Body of pancreas (tissue), 4 donors: ENCODE measurements around the gene CATSPER4. TPM values are rescaled to one million over a fixed set of nuclear protein-coding genes. Genes with fewer than 3 reads are reported as not detected.

Experiments
- ATAC-seq: fragments of 150-250 bp; one replicate; pipeline ENCODE4 v1.9.1; 2016
- DNase-seq, 4 donors: peaks; one replicate each; pipeline ENCODE4 v3.0.0-alpha.2; 2019
- H3K27ac ChIP-seq, 4 donors: fragments of 200-600 bp; sonication (generic); 1 replicate in 3 of 4; 2 replicates in 1 of 4; pipeline versions ENCODE4 v1.5.1 to v1.6.1; 2016 to 2019; ENCODE audit warnings: mild to moderate bottlenecking in 1 of 4, mixed read lengths in 1 of 4, moderate library complexity in 1 of 4
- H3K27me3 ChIP-seq, 2 donors: fragments of 200-600 bp; sonication (generic); one replicate each; pipeline ENCODE4 v1.6.0; 2016; ENCODE audit warnings: mild to moderate bottlenecking in 1 of 2
- H3K36me3 ChIP-seq, 2 donors: fragments of 200-600 bp; sonication (generic); replicated peaks in 1 of 2; 2 replicates each; pipeline ENCODE4 v1.5.1; 2016; ENCODE audit warnings: low read depth in 2 of 2; ENCODE audit not compliant: insufficient read depth in 1 of 2
- H3K4me1 ChIP-seq: fragments of 200-600 bp; sonication (generic); one replicate; pipeline ENCODE4 v1.6.0; 2016
- H3K4me3 ChIP-seq, 2 donors: fragments of 200-600 bp; sonication (generic); 1 replicate in 1 of 2; 2 replicates in 1 of 2; pipeline ENCODE4 v1.5.1; 2016 to 2019
- H3K9me3 ChIP-seq, 3 donors: fragments of 200-600 bp; sonication (generic); 1 replicate in 2 of 3; 2 replicates in 1 of 3; pipeline ENCODE4 v1.5.1; 2016
- CTCF ChIP-seq, 7 experiments: fragments of 450-650 bp in 4 of 7; fragments of 200-600 bp in 3 of 7; sonication (generic) in 3 of 7; IDR thresholded peaks; one replicate each; pipeline ENCODE4 v1.5.1; 2016 to 2019; ENCODE audit warnings: antibody characterized with exemption in 7 of 7
- POLR2A ChIP-seq, 3 donors: fragments of 450-650 bp; IDR thresholded peaks; one replicate each; pipeline ENCODE4 v1.6.1; 2016; ENCODE audit warnings: antibody characterized with exemption in 3 of 3, mild to moderate bottlenecking in 2 of 3
- WGBS, 2 donors: methylation state at CpG; one replicate each; pipeline ENCODE4 v1.1.5; 2017; 5-methylcytosine and 5-hydroxymethylcytosine counted together
- intact Hi-C: fragments of 100-400 bp; cut with DNase I; formaldehyde crosslinking; loops from one replicate; pipeline ENCODE4 v1.15.1; 2023
- total RNA-seq, 2 donors: library from RNA; depleted of rRNA; stranded (reverse); fragments of >200 nt; gene quantifications; one replicate each; pipeline ENCODE4 v1.1.0, GENCODE V29; 2016

CATSPER4 gene
- total RNA-seq, 2 donors from 2014 or later, result not detected

- Histone ChIP-seq H3K27me3 (no peaks in the 10 kb centered on the region), H3K36me3 (peaks cover 0 to 23% of the 10 kb centered on the region in 2 donors), H3K27ac (no peak overlapping the region), H3K9me3 (no peaks in the 10 kb centered on the region), H3K4me3 (no peak overlapping the region), H3K4me1 (no peaks in the 10 kb centered on the region)
- 88 to 91% methylated on average over 7 of the region's 7 CpGs for WGBS, 2 donors
- TF ChIP-seq CTCF (IDR thresholded peaks at IDR 0.05), result no peak
- TF ChIP-seq POLR2A (IDR thresholded peaks at IDR 0.05), result no peak
- no peak for DNase-seq
- intact Hi-C loops, result no loop called here
- ATAC-seq, result no peak
These were observed 6.3 kb upstream of the CATSPER4 start for GRCh38 chr1:26184086-26184485.

GRCh38 chr1:26184883-26185282, 5.5 kb upstream of the CATSPER4 start:
- DNase-seq, result no peak
- no peaks in the 10 kb centered on the region for H3K9me3 ChIP-seq
- H3K27me3 ChIP-seq, result no peaks in the 10 kb centered on the region
- H3K4me1 ChIP-seq, result no peaks in the 10 kb centered on the region
- TF ChIP-seq CTCF (IDR thresholded peaks at IDR 0.05) (no peak), POLR2A (IDR thresholded peaks at IDR 0.05) (no peak)
- WGBS, 2 donors, result 95 to 97% methylated on average over 18 to 20 of the region's 21 CpGs
- no peak overlapping the region for H3K27ac ChIP-seq
- ATAC-seq, result no peak
- H3K36me3 ChIP-seq, result peaks cover 0 to 23% of the 10 kb centered on the region in 2 donors
- H3K4me3 ChIP-seq, result no peak overlapping the region
- intact Hi-C loops, result no loop called here

- DNase-seq (no peak), ATAC-seq (no peak)
- Histone ChIP-seq H3K4me3 (no peak overlapping the region), H3K4me1 (no peaks in the 10 kb centered on the region), H3K27me3 (no peaks in the 10 kb centered on the region), H3K9me3 (no peaks in the 10 kb centered on the region), H3K36me3 (peaks cover 0 to 14% of the 10 kb centered on the region in 2 donors), H3K27ac (no peak overlapping the region)
- 95 to 96% methylated on average over 5 to 6 of the region's 6 CpGs for WGBS, 2 donors
- intact Hi-C loops, result no loop called here
- TF ChIP-seq POLR2A (IDR thresholded peaks at IDR 0.05), result no peak
- TF ChIP-seq CTCF (IDR thresholded peaks at IDR 0.05), result no peak
These were observed 2.5 kb upstream of the CATSPER4 start for GRCh38 chr1:26187882-26188281.

- Histone ChIP-seq H3K9me3 (no peaks in the 10 kb centered on the region), H3K27me3 (no peaks in the 10 kb centered on the region), H3K36me3 (peaks cover 0 to 11% of the 10 kb centered on the region in 2 donors), H3K4me1 (no peaks in the 10 kb centered on the region), H3K4me3 (no peak overlapping the region), H3K27ac (no peak overlapping the region)
- WGBS, 2 donors, result 98 to 100% methylated on average over 3 to 8 of the region's 8 CpGs
- TF ChIP-seq POLR2A (IDR thresholded peaks at IDR 0.05), result no peak
- TF ChIP-seq CTCF (IDR thresholded peaks at IDR 0.05), result no peak
- DNase-seq (no peak), ATAC-seq (no peak)
- intact Hi-C loops, result no loop called here
These were observed 1.9 kb upstream of the CATSPER4 start for GRCh38 chr1:26188477-26188876.

GRCh38 chr1:26189331-26189730, 1.1 kb upstream of the CATSPER4 start:
- Histone ChIP-seq H3K27me3 (no peaks in the 10 kb centered on the region), H3K9me3 (no peaks in the 10 kb centered on the region), H3K4me3 (no peak overlapping the region), H3K36me3 (peaks cover 0 to 9% of the 10 kb centered on the region in 2 donors), H3K27ac (no peak overlapping the region), H3K4me1 (no peaks in the 10 kb centered on the region)
- DNase-seq, result no peak
- WGBS, 2 donors, result 61 to 79% methylated on average over 4 to 6 of the region's 6 CpGs
- TF ChIP-seq CTCF (IDR thresholded peaks at IDR 0.05) (no peak), POLR2A (IDR thresholded peaks at IDR 0.05) (no peak)
- no peak for ATAC-seq
- intact Hi-C loops, result no loop called here
